Breast epithelium (tissue), 4 donors: Measurements from ENCODE around the gene MUS81. TPM values are rescaled to one million over a fixed set of nuclear protein-coding genes. Genes with fewer than 3 reads are reported as not detected.

Experiments used
- DNase-seq, 2 donors: peaks; one replicate each; pipeline ENCODE4 v3.0.0-alpha.2; 2019; ENCODE audit warnings: low spot score in 2 of 2
- H3K27ac ChIP-seq, 2 donors: fragments of 200-600 bp; sonication (generic) in 1 of 2; one replicate each; pipeline ENCODE4 v1.5.1; 2016 to 2019; ENCODE audit warnings: mild to moderate bottlenecking in 1 of 2
- H3K27me3 ChIP-seq, 2 donors: fragments of 200-600 bp; sonication (generic) in 1 of 2; one replicate each; pipeline versions ENCODE4 v1.5.1 to v1.6.0; 2017 to 2019; ENCODE audit warnings: control low read depth in 1 of 2, mild to moderate bottlenecking in 1 of 2
- H3K36me3 ChIP-seq: fragments of 200-600 bp; one replicate; pipeline ENCODE4 v1.5.1; 2019
- H3K4me1 ChIP-seq, 2 donors: fragments of 200-600 bp; sonication (generic); one replicate each; pipeline ENCODE4 v1.5.1; 2016 to 2019; ENCODE audit warnings: control low read depth in 1 of 2
- H3K4me3 ChIP-seq, 3 donors: fragments of 200-600 bp; sonication (generic); 1 replicate in 2 of 3; 2 replicates in 1 of 3; pipeline ENCODE4 v1.5.1; 2016 to 2019; ENCODE audit warnings: mild to moderate bottlenecking in 3 of 3, moderate library complexity in 2 of 3
- H3K9me3 ChIP-seq, 2 donors: fragments of 200-600 bp; sonication (generic) in 1 of 2; one replicate each; pipeline ENCODE4 v1.5.1; 2016 to 2019; ENCODE audit warnings: control low read depth in 1 of 2
- CTCF ChIP-seq, 3 donors: fragments of 450-650 bp; IDR thresholded peaks; one replicate each; pipeline ENCODE4 v1.5.1; 2016 to 2017; ENCODE audit warnings: antibody characterized with exemption in 3 of 3, mild to moderate bottlenecking in 3 of 3, moderate library complexity in 3 of 3
- POLR2A ChIP-seq: fragments of 450-650 bp; IDR thresholded peaks from one replicate; pipeline ENCODE4 v1.6.1; 2016; ENCODE audit warnings: antibody characterized with exemption, mild to moderate bottlenecking, moderate library complexity
- POLR2AphosphoS5 ChIP-seq, 3 donors: sonication (generic); formaldehyde crosslinking; IDR thresholded peaks; one replicate each; pipeline ENCODE4 v1.6.1; 2017; ENCODE audit warnings: antibody characterized with exemption in 3 of 3
- intact Hi-C: fragments of 100-400 bp; cut with DNase I; formaldehyde crosslinking; loops from one replicate; pipeline ENCODE4 v1.15.1; 2023; ENCODE audit warnings: low total_unique reads
- total RNA-seq, 3 donors: library from RNA; depleted of rRNA; stranded (reverse); fragments of >200 nt; gene quantifications; one replicate each; pipeline ENCODE4 v1.1.0, GENCODE V29; 2016

Gene MUS81
- total RNA-seq, 3 donors from 2014 or later, result 29.8 to 44.6 (median 42.9) TPM

- DNase-seq, result no peak
- intact Hi-C loops, result loop anchor here (10.0 kb wide), 1 partner anchor 81 kb away; the partner anchor contains the start of gene SART1
- Histone ChIP-seq H3K9me3 (no peaks in the 10 kb centered on the region), H3K4me1 (peaks cover 5 to 12% of the 10 kb centered on the region in 2 donors), H3K4me3 (no peak overlapping the region), H3K27me3 (no peaks in the 10 kb centered on the region), H3K27ac (peak overlapping the region in 1 of 2 donors; percentile 3), H3K36me3 (no peaks in the 10 kb centered on the region)
- no peak for TF ChIP-seq POLR2A
- TF ChIP-seq CTCF (IDR thresholded peaks at IDR 0.05), result no peak
- no peak for TF ChIP-seq POLR2AphosphoS5 (IDR thresholded peaks at IDR 0.05)
Observed at GRCh38 chr11:65883786-65884715, 23.8 kb downstream of the MUS81 start.

GRCh38 chr11:65884716-65885092, 24.5 kb downstream of the MUS81 start:
- no peaks in the 10 kb centered on the region for H3K9me3 ChIP-seq
- no peaks in the 10 kb centered on the region for H3K36me3 ChIP-seq
- H3K4me3 ChIP-seq, result no peak overlapping the region
- intact Hi-C loops, result loop anchor here (10.0 kb wide), 1 partner anchor 80 kb away; the partner anchor contains the start of gene SART1
- DNase-seq, result no peak
- H3K27me3 ChIP-seq, result no peaks in the 10 kb centered on the region
- TF ChIP-seq POLR2AphosphoS5 (IDR thresholded peaks at IDR 0.05) (peak in 2 of 3 donors; percentile 38 to 69), POLR2A (no peak), CTCF (IDR thresholded peaks at IDR 0.05) (peak; percentile 94 to 99 (median 97))
- H3K27ac ChIP-seq, result peak overlapping the region in 1 of 2 donors; percentile 3
- peaks cover 7 to 12% of the 10 kb centered on the region in 2 donors for H3K4me1 ChIP-seq

GRCh38 chr11:65885231-65885630, 25.0 kb downstream of the MUS81 start:
- no peaks in the 10 kb centered on the region for H3K27me3 ChIP-seq
- intact Hi-C loops, result loop anchor here (10.0 kb wide), 1 partner anchor 80 kb away; the partner anchor contains the start of gene SART1
- TF ChIP-seq CTCF (IDR thresholded peaks at IDR 0.05) (no peak), POLR2A (no peak), POLR2AphosphoS5 (IDR thresholded peaks at IDR 0.05) (no peak)
- no peak overlapping the region for H3K27ac ChIP-seq
- DNase-seq, result no peak
- H3K36me3 ChIP-seq, result no peaks in the 10 kb centered on the region
- no peak overlapping the region for H3K4me3 ChIP-seq
- peaks cover 9 to 12% of the 10 kb centered on the region in 2 donors for H3K4me1 ChIP-seq
- no peaks in the 10 kb centered on the region for H3K9me3 ChIP-seq

- Histone ChIP-seq H3K9me3 (no peaks in the 10 kb centered on the region), H3K27ac (no peak overlapping the region), H3K36me3 (no peaks in the 10 kb centered on the region), H3K4me1 (peaks cover 10 to 12% of the 10 kb centered on the region in 2 donors), H3K4me3 (no peak overlapping the region), H3K27me3 (no peaks in the 10 kb centered on the region)
- TF ChIP-seq CTCF (IDR thresholded peaks at IDR 0.05) (no peak), POLR2AphosphoS5 (IDR thresholded peaks at IDR 0.05) (no peak)
- no peak for DNase-seq
- intact Hi-C loops, result loop anchor here (10.0 kb wide), 1 partner anchor 79 kb away; the partner anchor contains the start of gene SART1
Observed at GRCh38 chr11:65885808-65886536, 25.7 kb downstream of the MUS81 start.
